HG03280 (cell line): ENCODE results near the gene PLPPR2.
A peak's percentile ranks its signal among the peaks of the same experiment; 100 is the strongest.
"Not testable (repeated sequence)": the region's sequence is repeated elsewhere in the genome, so short reads cannot be mapped to it uniquely, and the experiment has no call there.

Source experiments
- ATAC-seq: cut with Tn5 transposase; IDR thresholded peaks from one replicate; pipeline ENCODE4 v1.9.1; 2021; ENCODE audit warnings: mild to moderate bottlenecking, moderate library complexity; ENCODE audit not compliant: unreplicated experiment

Gene PLPPR2

DNA sequence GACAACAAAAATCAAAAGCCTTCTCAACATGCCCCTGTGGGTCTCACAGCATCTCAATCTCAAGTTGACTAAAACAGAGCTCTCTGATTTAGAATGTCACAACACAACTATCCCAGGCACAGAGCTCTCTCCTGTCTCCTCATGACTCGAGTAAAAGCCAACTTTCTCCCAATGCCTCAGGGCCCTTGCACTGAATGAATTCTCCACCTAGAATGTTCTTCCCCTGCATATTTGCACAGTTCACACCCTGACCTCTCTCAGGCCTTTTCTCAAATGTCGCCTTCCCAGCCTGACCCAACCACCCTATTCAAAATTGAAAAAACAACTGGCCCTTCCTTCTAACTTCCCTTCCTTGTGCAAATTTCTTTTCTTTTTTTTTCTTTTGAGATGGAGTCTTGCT, 15.5 kb downstream of the PLPPR2 start:
- no peak for ATAC-seq

DNA sequence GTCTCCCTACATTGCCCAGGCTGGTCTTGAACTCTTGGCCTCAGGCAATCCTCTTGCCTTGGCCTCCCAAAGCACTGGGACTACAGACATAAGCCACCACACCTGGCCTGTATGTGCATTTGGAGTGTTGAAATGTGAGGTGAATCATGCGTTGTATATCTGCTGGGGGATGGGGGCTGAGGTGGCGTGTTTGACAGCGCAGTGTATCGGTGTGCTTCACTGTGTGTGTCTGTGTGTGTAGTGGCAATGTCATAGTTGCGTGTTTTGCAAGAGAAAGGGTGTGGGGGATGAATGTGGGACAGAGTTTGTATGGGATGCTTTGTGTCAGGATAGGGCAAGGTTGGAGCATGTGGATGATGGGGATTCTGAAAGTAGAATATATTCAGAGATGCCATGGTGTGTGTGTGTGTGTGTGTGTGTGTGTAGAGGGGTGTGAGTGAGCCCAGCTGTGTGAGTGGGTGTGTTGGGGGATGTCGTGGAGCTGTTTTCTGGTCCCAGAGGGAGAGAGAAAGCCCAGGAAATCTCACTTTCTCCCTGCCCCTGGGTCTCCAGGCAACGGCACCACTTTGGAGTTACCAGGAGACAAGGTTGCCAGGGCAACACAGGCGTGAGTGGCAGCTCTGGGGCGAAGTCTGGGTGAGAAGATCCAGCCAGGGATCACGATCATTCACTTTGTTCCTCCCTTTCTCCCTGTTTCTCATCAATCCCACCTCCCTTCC, 18.1 kb downstream of the PLPPR2 start:
- ATAC-seq, result no peak

- no peak for ATAC-seq
Observed at GRCh38 chr19:11373885-11374432, 18.7 kb downstream of the PLPPR2 start.

DNA sequence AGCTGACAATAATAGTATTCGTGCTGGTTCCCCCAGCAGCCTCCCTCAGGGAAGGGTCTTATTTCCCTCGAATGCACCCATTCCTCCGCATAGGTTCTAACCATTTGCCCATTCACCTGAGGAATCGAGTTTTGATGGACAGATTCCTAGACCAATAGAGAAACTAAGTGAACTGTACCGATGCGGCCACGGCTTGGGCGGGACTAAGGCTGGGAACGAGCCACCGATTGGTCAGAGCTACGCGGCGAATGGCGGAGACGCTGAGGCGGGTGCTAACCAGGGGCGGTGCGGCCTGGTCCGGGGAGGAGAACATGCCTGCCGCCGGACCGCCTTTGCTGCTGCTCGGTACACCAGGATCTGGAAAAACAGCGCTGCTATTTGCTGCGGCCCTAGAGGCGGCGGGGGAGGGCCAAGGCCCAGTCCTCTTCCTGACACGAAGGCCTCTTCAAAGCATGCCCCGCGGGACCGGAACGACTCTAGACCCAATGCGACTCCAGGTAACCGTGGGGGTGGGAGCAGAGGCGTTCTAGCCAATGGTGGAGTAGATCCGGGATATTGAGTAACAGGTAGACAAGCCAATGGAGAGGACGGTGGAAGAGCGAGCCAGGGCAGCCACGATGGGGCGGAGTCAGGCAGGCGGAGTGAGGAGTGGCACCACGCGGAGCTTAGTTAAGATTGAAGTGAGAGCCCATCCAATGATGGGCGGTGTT, 19.4 kb downstream of the PLPPR2 start, which contains the start of gene SWSAP1:
Gene SWSAP1 (plus strand): TSS at position 234 of the 710 bp plus-strand sequence. CDS start 15 bp downstream, at position 249.
- ATAC-seq, result peak; percentile 82

- ATAC-seq, result peak; percentile 24
Observed at GRCh38 chr19:11375143-11375948, 20.1 kb downstream of the PLPPR2 start.

DNA sequence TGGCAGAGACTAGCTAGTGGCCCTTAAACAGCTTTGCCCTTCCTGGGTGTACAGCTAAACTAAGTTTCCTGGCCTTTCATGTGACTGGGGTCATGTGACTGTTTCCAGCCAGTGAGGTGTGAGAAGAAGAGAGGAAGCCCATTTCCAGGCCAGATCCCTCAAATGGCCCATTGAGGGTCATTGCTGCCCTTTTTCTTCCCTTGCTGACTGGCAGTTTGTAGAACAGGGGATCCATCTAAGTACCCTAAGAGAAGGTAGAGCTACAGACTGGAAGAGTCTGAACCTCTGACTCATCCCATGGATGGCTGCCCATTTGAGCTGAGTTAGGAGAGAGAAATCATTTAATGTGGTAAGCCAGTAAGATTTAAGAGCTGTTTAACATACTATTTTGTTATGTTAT, 22.0 kb downstream of the PLPPR2 start:
- ATAC-seq, result no peak

GRCh38 chr19:11377756-11378155, 22.5 kb downstream of the PLPPR2 start:
- ATAC-seq, result no peak

GRCh38 chr19:11378319-11379189, 23.3 kb downstream of the PLPPR2 start:
- no peak for ATAC-seq

- ATAC-seq, result not testable (repeated sequence)
Observed at GRCh38 chr19:11379269-11379845, 24.1 kb downstream of the PLPPR2 start.

DNA sequence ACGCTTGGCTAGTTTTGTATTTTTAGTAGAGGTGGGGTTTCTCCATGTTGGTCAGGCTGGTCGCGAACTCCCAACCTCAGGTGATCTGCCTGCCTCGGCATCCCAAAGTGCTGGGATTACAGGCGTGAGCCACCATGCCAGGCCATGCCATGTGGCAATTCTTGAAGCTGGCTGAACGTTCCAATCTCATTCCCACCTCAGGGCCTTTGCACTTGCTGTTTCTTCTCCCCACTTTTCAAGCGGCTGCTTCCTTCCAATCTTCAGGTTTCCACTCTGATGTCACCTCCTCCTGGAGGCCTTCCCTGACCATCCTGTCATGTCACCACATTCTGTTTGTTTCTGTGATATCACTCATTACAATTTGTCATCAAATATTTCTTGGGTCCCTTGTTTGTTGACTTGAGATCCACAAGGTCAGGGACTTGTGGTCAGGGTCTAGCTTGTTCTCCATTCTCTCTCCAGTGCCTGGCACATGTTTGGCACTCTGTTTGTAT, 24.7 kb downstream of the PLPPR2 start:
- no peak for ATAC-seq

DNA sequence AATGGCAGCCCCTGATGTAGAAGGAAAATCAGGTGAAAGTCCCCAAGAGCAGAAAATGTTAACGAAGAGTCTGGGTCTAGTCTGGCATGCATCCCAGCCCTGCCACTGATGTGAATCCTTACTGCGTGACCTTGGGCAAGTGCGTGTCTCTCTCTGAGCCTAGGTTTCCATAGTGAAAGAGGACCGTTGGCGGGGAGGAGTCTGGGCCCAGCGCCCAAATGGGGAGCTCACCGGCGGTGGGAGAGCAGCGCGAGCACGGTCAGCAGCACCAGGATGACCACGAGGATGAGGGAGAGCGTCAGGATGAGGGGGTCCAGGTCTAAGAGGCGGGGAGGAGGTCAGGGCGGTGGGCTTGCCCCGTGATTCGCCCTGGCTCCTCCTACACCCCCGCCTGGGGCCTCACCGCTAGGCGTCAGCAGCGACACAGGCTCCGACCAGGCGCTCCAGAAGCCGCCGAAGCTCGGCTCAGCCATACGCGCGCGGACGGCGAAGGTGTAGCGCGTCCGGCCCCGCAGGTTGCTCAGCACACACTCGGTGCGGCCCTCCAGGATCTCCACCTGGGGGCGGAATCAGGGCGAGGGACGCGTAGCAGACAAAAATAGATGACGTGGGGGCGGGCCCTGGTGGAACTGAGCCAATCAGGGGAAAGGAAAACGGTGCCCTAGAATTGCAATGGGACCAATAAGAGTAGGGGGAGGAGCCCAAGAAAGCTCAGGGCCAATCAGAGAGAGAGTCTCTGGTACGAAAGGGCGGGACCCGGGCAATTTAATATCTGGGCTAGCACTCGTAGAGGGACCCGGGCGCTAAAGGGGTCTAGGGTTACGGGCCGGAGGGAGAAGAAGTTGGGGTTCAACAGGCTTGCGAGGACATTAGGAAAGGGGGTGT, 25.7 kb downstream of the PLPPR2 start:
- ATAC-seq, result peak; percentile 73

- no peak for ATAC-seq
Observed at GRCh38 chr19:11382898-11383705, 27.9 kb downstream of the PLPPR2 start.

DNA sequence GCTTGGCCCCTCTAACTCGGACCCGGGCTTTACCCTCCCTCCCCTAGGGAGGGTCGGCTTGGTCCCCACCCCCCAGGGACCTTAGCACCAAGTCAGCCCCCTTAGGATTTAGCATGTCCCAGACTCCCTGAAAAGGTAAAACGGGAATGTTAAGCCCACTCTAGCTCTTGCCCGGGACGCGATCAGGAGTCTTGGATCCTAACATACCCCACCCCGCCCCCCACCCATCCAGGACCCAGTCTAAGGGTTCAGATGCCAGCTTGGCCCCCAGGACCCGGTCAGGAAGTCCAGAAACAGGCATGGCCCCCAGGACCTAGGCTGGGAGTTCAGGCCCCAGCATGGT, 28.4 kb downstream of the PLPPR2 start:
- ATAC-seq, result no peak

DNA sequence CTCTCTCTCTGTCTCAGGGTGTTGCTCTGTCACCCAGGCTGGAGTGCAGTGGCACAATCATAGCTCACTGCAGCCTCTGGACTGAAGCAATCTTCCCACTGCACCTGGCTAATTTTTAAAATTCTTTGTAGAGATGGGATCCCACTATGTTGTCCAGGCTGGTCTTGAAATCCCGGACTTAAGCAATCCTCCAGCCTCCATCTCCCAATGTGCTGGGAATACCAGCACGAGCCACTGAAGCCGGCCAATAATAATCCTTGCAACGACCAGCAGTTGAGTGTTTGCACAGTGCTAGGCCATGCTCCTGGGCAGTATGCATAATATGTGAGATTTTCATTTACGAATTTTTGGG, 29.5 kb downstream of the PLPPR2 start:
- ATAC-seq, result no peak

- ATAC-seq, result no peak
Observed at GRCh38 chr19:11387162-11388034, 32.2 kb downstream of the PLPPR2 start.

DNA sequence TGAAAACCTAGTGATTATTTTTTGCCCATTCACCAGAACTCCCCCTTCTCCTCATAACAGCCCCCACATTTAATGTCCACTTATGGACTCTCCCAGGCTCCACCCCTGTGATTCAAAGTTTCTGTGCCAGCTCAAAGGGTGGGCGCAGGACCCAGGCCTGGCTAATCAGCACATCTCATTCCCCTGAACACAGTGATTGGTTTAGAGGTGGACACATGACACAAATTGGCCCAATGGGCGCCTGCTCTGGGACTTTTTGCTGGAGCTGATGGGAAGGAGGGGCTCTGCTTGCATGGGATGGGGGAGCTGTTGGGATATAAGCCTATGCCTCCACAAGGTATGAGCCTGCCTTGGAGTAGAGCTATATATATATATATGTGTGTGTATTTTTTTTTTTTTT, 35.1 kb downstream of the PLPPR2 start:
- ATAC-seq, result no peak
